ENCODE measurements around the gene PRSS56. TPM values are rescaled to one million over a fixed set of nuclear protein-coding genes. Genes with fewer than 3 reads are reported as not detected.

Gene PRSS56
- not detected in 2 replicates for total RNA-seq (2014; rRNA removed; shearing (Covaris generic); ENCODE audit: low replicate concordance)

- in situ Hi-C loops (cut with HindIII; ENCODE audit: low pct_unique_long_range_greater_than_20kb, low sequenced_read_pairs) = no loop called here
- no peak for DNase-seq (ENCODE audit: low read depth)
These were observed at the start of gene PRSS56 for GRCh38 chr2:232519581-232520438. TSS of gene PRSS56 (plus strand) at chr2:232520388. CDS start at chr2:232520599, 211 bp downstream.

DNA sequence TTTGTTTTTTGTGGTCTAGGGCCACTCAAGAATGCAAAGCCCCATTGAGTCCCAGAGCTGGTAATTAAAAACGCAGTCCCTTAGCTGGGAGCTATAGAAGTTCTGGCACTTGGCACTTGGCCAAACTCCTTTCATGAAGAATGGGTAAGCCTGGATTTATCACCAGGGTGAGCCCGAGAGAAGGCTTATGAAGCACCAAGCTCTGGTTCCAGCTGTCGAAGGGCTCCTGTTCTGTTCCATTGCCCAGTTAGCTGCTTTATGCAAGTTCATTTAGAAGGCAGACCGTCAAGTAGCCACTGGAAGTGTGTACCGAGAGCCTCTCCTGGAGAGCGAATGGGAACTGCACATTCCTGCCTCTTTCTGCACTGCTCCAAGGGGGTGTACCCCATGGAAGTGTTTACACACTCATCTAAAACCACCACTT, 46.7 kb upstream of the PRSS56 start:
- DNase-seq (ENCODE audit: low read depth) = no peak
- in situ Hi-C loops (cut with HindIII; ENCODE audit: low pct_unique_long_range_greater_than_20kb, low sequenced_read_pairs) = no loop called here

DNA sequence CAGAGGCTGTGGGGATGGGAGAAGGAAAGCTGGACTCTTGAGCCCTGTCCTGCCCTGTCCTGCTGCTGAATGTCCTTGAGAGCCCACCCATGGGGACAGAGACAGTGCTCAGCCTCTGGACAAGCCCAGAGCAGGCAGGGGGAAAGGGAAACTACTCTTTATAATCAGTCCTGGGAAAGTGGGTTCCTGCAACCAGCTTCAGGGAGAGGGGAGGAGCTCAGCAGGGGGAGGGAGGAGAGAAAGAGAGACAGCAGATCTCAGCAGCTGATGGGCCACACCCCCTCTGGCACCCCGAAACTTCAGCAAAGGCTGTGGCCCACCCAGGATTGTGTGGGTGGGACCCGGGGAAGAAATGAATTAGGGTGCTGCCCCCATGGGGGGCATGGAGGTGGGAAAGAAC, 44.1 kb upstream of the PRSS56 start:
- no peak for DNase-seq (ENCODE audit: low read depth)
- in situ Hi-C loops (cut with HindIII; ENCODE audit: low pct_unique_long_range_greater_than_20kb, low sequenced_read_pairs) = no loop called here

- DNase-seq (ENCODE audit: low read depth) = no peak
- in situ Hi-C loops (cut with HindIII; ENCODE audit: low pct_unique_long_range_greater_than_20kb, low sequenced_read_pairs) = no loop called here
These were observed 43.4 kb upstream of the PRSS56 start for GRCh38 chr2:232476791-232477190.

DNA sequence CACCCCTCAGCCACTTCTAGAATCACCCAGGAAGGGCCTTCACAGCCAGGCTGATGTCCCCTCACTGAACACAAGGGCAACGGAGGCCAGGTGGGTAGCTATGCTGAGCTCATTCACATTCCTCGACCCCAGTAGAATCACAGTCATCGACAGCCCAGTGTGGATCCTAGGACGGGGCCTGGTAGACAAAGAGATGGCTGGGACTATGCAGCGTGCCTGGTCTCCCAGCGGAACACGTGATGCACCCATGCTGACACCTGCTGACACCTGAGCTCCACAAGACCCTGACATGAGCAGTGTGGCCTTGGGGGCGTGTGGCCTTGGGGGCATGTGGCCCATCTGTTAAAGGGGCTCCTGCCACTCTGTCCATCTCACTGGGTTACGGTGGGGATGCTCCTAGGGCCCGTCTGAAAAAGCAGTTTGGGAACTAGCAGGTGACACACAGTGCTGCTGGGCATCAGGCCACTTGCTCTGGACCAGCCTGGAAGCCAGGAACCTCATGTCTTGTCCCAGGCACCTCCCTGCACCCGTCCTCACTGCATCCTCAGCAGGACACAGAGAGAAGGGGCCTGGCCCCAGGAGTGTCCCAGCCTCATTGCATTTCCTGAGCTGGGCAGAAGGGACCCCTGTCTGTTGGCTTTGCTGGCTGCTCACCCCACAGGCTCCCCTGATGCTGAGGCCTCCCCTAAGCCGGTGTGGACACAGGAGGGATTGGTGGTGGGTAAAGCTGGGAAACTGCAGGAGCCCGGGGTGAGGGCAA, 42.3 kb upstream of the PRSS56 start:
- in situ Hi-C loops (cut with HindIII; ENCODE audit: low pct_unique_long_range_greater_than_20kb, low sequenced_read_pairs) = no loop called here
- DNase-seq (ENCODE audit: low read depth) = no peak

- in situ Hi-C loops (cut with HindIII; ENCODE audit: low pct_unique_long_range_greater_than_20kb, low sequenced_read_pairs) = no loop called here
- DNase-seq (ENCODE audit: low read depth) = no peak
These were observed 41.4 kb upstream of the PRSS56 start for GRCh38 chr2:232478571-232479340.

- no peak for DNase-seq (ENCODE audit: low read depth)
- in situ Hi-C loops (cut with HindIII; ENCODE audit: low pct_unique_long_range_greater_than_20kb, low sequenced_read_pairs) = no loop called here
These were observed 40.6 kb upstream of the PRSS56 start for GRCh38 chr2:232479341-232480200.

- no peak for DNase-seq (ENCODE audit: low read depth)
- in situ Hi-C loops (cut with HindIII; ENCODE audit: low pct_unique_long_range_greater_than_20kb, low sequenced_read_pairs) = no loop called here
These were observed 39.7 kb upstream of the PRSS56 start for GRCh38 chr2:232480201-232481190.

- DNase-seq (ENCODE audit: low read depth) = no peak
- in situ Hi-C loops (cut with HindIII; ENCODE audit: low pct_unique_long_range_greater_than_20kb, low sequenced_read_pairs) = no loop called here
These were observed 38.7 kb upstream of the PRSS56 start for GRCh38 chr2:232481322-232482140.

- in situ Hi-C loops (cut with HindIII; ENCODE audit: low pct_unique_long_range_greater_than_20kb, low sequenced_read_pairs) = no loop called here
- DNase-seq (ENCODE audit: low read depth) = no peak
These were observed 37.6 kb upstream of the PRSS56 start for GRCh38 chr2:232482301-232483238.

DNA sequence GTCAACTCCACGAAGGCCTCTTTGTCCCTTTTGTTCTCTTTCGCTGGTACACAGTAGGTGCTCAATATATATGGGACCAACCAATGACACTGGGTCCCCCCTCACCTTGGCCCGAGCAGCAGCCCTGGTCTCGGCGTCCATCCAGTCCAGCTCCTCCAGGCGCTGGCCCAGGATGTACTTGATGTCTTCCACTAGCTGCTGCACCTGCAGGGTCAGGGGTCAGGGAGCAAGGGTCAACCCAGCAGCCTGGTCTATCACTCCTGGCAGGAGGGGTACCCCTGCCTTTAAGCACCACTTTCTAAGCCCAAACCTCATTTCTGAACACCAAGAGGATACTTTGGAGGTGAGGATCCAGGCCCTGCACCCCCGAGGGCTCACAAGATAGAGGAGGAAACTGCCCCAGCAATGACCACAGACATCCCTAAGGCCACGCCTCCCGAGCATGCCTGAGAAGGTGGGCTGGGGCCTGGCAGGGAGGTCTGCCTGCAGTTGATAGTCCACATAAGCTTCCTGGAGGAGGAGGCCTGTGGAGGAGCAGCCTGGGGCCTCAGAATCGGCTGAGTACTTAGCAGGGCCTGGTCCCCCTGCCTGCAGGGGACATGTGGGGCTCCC, 36.8 kb upstream of the PRSS56 start:
- no peak for DNase-seq (ENCODE audit: low read depth)
- in situ Hi-C loops (cut with HindIII; ENCODE audit: low pct_unique_long_range_greater_than_20kb, low sequenced_read_pairs) = no loop called here

DNA sequence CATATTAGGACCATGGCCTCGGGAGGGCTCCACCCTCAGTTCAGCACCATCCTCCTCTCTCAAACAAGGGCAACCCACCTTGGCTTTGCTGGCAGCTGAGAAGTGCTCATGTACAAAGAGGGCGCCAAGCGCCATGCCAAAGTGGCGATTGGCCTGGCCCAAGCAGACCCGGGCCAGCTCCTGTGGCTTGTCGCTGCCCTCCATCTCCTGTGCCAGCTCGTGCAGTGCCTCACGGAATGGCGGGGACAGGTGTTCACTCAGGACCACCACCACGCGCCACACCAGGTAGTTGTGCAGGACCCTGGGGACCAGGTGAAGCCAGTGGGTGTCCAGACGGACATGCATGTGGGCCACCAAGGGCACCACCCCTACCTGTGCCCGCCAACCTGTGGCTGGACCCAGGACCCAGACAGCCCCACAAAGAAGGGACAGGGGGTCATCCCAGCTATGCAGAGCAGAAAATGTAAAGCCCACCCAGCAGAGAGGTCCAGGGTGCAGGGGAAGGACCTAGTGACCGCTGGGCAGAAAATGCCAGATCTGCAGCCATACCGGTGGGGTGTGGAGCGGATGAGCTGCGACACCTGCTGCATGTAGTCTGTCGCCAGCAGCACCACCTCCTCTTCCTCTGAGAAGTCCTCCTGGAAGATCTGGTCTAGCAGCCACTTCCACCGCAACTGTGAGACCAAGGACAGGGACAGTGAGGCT, 36.1 kb upstream of the PRSS56 start:
- no peak for DNase-seq (ENCODE audit: low read depth)
- in situ Hi-C loops (cut with HindIII; ENCODE audit: low pct_unique_long_range_greater_than_20kb, low sequenced_read_pairs) = no loop called here

GRCh38 chr2:232484628-232485347, 35.4 kb upstream of the PRSS56 start:
- in situ Hi-C loops (cut with HindIII; ENCODE audit: low pct_unique_long_range_greater_than_20kb, low sequenced_read_pairs) = no loop called here
- DNase-seq (ENCODE audit: low read depth) = no peak

Measured in Caki2 (cell line).